Measurements from ENCODE around the gene SND1.
"Not testable (repeated sequence)": the region's sequence is repeated elsewhere in the genome, so short reads cannot be mapped to it uniquely, and the experiment has no call there.

SND1 gene

DNA sequence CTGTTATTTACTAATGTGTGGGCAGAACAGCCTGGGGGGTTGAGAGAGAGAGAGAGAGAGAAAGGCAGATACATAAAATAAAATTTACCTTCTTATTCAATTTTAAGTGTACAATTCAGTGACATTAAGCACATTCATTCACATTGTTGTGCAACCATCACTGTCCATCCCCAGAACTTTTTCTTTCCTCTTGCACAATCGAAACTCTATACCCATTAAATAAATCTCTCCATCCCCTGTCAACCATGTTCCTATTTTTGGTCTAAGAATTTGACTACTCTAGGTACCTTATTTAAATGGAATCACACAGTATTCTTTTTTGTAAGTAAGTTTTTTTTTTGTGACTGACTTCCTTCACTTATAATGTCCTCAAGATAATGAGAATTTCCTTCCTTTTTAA lies 181.6 kb downstream of the SND1 start:
- DNase-seq (ENCODE audit: low read depth), result no peak

DNA sequence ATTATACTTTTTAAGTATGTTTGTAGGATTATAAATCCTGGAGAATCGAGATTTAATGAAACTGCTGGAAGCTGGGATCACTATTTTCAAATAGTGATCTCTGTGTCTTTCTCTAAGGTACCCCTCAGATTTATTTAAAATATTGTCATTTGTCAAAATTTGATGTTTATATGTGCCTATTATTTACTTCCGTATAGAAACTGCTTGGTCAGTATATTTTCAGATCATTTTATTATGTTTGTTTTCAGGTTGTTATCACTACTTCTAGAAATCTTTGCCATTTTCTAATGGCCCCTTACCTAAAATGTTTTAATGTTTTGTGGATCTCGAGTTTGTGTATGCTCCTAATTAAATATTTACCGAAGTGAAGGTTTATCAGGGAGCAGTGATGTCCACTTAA lies 183.7 kb downstream of the SND1 start:
- no peak for DNase-seq (ENCODE audit: low read depth)

DNA sequence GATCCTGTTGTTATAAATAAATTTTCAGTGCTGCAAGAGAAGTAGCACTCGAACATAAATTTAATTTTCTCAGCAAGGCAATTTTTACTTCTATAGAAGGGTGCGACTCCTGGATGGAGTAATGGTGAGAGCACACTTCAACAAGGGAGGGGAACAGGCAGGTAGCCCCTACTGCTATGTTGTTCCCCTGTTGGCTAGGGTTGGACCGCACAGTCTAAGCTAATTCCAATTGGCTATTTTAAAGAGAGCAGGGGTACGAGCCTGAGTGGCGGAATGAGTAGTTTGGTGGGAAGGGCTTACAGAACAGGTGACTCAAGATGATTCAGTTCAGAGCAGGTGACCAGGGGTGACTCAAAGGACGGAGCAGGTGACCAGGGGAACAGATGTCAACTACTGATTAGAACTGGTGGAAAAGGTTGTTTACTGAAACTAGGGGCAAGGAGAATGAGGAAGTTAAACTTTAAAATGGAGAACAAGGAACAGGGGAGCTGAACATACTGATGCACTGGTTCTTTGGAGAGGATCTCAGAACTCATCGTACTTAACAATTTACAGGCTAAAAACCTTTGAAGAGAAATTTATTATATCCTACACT lies 185.9 kb downstream of the SND1 start:
- DNase-seq (ENCODE audit: low read depth), result not testable (repeated sequence)

DNA sequence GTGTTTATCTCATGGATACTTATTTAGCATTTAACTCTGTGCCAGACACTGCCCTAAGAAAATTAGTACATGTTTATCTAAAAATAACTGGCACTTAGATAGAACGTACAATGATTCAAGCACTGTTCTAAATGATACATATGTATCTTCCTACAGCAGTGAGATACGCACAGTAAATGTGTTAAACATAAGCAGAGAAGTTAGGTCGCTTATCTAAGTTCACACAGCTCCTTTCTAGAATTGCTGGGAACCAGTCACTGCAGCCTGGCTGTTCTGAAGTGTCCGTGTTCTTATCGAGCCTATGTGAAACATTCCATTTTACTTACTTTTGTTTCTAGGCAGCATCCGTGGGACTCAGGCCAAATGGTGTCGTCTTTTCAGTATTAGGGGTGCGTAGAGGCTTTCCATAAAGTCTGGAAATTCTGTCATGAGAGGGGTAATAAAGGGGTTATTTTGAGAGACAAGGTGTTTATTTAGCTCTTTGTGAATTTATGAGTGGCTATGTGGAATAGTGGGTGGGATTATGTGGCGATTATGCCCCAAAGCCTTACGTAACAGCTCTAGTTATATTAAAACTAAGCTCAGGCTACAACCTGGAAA lies 186.9 kb downstream of the SND1 start:
- DNase-seq (ENCODE audit: low read depth), result no peak

DNA sequence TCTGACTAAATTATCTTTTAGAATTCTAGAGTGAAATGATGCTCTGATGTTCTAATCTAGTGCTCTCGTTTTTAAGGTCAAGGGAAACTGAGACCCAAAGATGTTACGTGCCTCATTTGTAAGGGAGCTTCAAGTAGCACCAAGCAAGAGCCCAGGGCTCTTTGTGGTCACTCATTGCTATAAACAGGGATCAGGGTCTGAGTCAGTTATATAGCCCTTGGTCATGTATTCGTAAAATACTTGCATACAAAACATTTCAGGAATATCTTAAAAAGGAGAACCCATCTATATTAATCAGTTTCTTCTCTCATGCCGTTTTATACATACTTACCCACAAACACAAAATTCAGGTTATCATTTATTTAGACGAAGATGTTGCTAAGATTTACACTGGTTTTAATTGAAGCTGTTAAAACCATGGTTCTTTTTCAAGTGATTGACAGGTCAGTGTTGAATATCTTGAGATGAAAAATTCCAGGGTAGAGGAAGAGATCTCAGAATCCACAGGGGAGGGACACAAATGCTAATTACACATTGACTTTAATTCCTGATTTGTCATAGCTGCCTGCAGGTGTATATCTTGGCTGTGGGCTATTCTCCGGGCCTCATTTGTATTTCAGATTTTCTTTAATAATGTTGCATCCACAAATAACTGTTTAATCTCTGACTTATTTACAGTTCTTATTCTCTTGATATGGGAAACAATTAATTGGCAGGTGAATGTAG lies 188.4 kb downstream of the SND1 start:
- DNase-seq (ENCODE audit: low read depth), result no peak

DNA sequence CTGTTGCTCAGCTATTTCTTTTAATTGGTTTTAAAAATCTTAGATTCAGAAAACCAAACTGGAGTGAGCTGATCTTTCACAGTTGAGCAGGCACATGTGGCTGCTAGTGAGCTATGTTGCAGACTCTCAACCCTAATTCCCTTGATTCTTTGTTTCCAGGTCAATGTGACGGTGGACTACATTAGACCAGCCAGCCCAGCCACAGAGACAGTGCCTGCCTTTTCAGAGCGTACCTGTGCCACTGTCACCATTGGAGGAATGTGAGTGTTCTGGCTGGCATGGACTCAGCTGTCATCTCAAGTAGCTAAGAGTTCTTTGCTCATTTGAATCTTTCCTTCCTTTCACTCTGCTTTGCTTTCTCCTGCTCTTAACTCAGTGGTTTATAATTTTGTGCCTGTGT lies 192.2 kb downstream of the SND1 start:
- no peak for DNase-seq (ENCODE audit: low read depth)

DNA sequence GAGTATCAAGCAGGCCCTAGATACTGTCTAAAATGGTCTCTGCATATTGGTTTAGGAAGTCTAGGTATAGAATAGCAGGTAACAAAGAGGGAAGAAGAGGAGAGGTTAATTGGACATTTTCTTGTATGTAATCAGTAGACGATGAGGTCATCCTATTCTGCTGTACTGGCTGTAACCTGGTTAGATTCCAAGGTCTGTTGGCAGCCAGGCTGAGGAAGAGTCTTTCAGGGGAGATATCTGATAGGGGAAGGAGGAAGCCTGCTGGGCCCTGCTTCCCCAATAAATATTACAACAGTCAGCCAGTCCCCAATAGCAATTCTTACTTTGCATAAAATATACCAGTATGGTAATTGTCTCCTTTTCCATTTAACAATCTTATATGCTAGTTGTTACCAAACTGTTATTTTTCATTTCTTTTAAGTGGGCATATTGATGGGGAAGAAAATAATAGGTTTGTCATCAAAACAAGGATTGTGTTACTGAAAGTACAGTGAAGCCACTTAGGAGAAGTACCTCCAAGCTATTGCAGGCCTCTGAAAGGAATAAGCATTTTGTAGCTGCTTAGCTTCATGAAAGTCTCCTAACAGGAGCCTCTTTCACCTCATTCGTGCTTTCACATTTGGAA lies 192.8 kb downstream of the SND1 start:
- DNase-seq (ENCODE audit: low read depth), result no peak

DNA sequence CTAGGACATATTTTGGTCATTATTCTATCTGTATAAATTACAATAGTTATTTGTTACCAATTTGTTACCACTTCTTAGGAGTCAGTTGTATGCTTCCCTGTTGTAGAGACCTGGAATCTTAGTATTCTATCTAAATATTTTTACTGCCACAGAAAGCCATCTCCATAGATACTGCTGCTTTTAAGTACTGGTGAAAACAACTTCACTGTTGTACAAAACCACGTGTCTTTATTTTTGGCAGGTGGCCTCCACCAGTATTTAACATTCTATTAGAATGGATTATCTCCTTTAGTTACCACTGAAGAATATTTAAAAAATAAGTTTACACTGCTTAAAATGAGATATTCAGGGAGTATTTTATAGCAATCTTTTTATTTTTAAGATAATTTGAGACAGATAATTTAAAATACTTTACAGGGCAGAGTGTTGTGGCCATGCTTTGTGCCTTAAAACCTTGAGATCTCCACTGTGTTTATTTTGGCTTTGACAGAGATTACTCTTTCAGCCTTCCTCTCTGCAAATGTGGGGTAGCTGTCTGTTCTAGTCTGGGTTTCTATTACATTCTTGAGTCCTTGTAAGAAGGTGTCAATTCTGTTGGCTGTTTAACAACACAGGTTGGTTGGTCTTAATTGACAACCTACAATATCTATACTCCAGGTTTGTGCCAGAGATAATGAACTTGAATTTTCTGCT lies 193.7 kb downstream of the SND1 start:
- no peak for DNase-seq (ENCODE audit: low read depth)

DNA sequence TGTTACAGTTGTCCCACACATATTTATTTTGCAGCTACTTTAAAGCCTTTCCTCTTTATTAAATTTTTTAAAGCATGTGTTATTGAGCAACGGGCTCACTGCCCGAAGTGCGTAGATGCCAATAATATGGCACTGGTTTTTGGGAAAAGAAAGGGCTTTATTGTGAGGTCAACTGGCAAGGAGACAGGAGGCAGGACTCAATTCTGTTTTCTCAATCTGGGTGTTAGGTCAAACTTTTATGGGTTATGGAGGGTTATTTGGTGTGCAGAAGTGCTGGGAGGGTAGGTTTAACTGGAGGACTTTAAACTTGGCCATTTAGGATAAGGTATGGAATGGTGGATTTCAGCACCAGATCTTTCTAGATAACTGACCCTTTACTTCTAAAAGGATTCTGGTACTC lies 195.6 kb downstream of the SND1 start:
- DNase-seq (ENCODE audit: low read depth), result no peak

DNA sequence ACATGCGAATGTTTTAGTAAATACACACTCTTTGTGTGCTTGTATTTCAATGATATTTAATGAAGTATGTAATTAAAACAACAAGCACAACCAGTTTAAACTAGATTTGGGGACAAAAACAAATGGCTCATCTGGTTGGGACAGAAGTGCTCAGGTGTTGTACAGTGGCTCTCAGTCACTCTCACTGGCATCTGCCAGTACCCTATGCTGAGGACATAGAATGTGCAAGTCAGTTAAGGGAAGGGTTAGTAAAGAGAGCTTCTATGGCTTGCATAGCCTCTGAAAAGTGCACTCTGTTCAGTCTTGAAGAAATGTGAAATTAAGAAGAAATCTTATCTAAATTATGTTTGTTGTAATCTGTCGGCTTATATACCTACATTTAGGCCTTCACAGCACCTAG lies 196.2 kb downstream of the SND1 start:
- no peak for DNase-seq (ENCODE audit: low read depth)

DNA sequence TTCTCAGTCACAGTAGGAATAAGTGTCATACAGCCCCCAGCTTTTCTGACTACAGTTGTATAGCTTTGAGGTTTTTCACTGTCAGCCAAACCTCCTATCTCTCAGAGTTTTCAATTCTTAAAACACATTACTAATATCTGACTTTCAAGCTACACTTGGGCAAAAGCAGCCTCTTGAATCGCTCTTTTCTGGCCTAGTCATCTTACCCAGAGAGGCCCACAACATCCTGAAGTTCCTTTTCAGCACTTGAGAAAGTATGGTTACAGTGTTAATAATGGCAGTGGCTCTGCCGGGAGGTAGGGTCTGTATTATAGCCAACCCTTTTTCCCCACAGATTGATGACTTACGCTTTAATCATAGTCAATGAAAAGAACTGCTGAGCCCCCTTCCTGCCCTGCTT lies 198.2 kb downstream of the SND1 start:
- no peak for DNase-seq (ENCODE audit: low read depth)

DNA sequence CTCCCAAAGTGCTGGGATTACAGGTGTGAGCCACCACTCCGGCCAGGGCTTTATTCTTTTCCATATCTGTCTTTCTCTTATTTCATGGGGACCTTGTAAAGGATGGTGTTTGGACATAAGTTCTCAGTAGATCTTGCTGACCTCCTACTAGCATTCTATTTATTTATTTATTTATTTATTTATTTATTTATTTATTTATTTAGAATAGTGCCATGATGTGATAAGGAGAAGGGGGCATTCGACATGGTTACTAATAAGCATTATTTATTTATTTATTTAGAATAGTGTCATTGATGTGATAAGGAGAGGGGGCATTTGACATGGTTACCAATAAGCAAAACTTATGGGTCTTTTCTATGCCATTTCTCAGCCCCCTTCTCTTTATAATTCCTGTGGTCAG lies 202.4 kb downstream of the SND1 start:
- DNase-seq (ENCODE audit: low read depth), result no peak

DNA sequence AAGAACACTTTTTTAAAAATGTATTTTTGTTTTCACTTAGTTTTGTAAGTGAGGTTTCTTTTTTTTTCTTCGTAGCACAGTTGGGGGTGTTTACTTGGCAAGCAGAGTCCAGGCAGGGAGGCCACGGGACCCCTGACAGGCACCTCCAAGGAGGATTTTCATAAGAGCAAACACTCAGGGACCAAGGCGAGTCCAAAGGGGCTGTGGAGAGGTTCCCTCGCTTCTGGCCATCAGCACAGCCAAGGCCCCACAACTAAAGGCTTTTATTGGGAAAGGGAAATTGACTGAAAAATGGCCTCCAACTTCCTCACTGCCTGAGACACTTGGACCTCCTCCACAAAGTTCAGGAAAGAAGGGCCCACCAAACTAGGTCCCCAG lies 205.5 kb downstream of the SND1 start:
- DNase-seq (ENCODE audit: low read depth), result no peak

DNA sequence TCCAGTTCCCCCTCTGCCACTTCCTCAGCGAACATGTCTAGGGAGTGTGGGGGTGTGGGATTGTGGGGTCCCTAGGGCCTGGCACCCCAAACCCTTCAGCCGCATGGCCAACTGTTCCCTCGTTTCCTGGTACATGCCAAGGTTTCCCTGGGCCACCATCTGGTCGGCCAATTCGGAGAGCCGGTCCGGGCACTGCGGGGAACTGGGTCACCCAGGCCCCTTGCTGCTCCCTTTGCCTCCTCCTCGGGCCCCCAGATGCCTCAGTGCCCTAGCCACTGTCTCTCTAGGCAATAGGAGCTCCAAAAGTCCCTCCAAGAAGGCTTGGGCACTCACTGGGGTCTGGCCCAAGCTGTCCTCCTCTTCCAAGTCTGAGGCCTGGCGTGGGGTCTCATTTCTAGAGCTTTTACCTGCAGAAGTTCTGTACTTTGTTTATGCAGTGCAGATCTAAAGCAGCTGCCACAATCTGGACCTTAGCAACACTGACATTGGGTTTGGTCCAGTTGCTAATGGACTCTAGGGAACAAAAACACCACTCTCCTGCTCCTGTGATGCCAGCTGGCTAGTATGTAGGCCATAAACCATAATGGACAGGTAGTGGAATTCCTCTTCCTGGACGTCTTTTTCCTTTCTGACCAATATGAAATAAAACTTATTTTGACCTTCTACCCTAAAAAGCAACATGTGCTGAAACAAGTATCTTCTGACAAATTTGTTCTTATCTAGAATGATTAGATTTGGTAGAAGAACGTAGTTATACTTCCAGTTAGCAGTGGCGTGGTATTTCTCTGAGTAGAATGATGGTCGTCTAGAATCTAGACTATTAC lies 206.3 kb downstream of the SND1 start:
- DNase-seq (ENCODE audit: low read depth), result no peak

DNA sequence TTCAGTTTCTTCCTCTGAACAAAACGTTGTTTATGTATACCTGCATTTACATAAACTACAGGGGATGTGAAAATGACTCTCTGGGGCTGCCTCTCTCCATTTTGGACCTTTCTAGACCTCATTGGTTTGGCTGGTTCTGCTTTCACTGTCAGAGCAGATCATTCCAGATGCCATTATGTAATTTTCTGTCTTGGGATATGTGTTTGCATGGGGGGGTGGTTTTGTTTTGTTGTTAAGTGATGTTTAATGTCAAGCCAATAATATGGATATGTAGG lies 206.9 kb downstream of the SND1 start:
- DNase-seq (ENCODE audit: low read depth), result no peak

DNA sequence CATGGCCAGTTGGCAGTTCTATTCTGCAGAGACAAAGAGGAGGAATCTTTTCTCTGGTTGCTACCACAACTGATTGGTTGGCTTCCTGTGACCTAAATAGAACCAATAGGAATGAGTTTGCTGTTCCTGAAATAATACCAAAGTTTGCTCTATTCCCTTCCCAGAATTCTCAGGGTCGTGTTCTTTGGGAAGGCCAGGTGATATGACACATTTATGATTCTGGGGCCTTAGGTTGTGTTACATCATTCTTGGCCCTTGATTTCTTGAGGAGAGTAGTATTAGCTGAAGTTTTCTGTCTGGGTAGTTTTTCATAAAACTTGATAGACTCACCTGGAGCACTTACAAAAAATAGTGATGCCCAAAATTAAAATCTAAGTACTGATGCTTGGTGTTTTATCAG lies 207.3 kb downstream of the SND1 start:
- no peak for DNase-seq (ENCODE audit: low read depth)

DNA sequence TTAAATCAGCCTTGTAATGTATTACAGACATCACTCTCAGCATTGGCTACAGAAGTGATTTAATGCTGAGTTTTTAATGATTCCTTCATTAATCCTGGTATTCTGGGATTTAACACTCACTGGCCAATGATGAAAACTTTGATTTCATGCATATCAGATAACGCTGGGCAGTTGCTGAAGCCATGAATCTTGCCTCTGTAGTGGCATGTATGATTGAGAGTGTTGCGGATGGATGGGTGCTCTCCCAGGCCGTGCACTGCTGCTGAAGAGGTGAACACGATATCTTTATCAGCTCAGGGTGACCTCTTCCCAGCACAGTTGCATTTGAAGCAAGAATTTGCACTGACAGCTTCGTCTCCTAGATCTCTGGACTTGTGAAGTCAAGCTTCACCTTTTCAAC lies 210.5 kb downstream of the SND1 start:
- DNase-seq (ENCODE audit: low read depth), result no peak

DNA sequence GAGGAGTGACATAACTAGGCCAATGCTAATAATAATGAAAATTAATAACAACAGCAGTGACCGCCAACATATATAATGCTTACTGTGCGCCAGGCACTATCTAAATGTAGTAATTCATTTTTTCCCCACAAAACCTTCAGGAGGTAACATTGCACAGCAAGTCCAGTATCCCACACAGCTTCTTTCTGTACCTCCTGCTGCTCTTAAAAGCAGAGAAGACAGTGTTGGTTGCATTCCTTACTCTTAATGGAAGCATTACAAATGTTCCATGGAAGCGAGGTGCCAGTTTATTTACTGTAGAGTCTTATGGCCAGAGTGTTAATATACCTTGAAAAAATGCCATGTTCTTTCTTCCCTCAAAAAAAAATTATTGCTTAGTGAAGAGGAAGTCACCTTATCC lies 211.1 kb downstream of the SND1 start:
- DNase-seq (ENCODE audit: low read depth), result no peak

DNA sequence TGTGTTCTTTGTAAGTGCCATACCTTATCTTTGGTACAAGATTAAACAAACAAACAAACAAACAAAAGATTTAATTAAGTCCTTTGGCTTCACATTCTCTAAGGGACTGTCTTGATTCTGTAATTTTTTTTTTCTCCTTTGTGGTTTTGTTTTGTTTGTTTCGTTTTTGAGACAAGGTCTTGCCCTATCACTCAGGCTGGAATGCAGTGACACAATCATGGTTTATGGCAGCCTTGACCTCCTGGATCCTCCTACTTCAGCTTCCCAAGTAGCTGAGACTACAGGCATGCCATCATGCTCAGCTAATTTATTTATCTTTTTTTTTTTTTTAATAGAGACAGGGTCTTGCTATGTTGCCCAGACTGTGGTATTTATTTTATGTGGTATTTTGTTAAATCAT lies 213.5 kb downstream of the SND1 start:
- no peak for DNase-seq (ENCODE audit: low read depth)

DNA sequence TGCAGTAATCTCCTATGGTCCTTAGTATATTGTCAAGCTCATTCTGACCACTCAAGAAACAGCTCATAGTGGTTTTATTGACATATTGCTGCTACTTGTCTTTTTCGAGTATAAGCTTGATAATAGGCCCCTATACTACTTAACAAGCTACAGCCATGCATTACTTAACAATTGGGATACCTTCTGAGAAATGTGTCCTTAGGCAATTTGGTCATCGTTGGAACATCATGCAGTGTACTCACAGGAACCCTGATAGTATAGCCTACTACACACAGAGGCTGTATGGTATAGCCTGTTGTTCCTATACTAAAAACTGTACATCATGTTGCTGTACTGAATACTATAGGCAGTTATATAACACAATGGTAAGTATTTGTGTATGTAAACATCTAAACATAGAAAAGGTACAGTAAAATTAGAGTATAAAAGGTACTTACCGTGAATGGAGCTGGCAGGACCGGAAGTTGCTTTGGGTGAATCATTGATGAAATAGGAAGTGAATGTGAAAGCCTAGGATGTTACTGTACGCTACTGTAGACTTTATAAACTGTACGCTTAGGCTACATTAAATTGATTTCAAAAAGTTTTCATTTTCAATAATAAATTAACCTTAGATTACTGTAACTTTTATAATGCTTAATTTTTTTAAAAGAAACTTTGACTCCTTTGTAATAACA lies 218.4 kb downstream of the SND1 start:
- DNase-seq (ENCODE audit: low read depth), result no peak

DNA sequence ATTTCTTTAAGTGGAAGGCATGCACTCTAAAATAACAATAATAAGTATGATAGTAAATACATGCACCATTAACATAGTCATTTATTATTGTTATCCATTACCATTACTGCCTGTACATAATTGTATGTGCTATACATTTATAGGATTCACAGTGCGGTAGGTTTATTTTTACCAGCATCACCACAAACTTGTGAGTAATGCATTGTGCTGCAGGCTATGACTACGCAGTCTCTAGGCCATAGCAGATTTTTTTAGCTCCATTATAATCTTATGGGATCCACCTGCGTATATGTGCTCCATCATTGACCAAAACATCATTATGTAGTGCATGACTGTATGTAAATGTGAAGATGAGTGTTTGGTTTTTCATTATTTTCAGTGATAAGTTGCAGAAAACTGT lies 219.2 kb downstream of the SND1 start:
- no peak for DNase-seq (ENCODE audit: low read depth)

DNA sequence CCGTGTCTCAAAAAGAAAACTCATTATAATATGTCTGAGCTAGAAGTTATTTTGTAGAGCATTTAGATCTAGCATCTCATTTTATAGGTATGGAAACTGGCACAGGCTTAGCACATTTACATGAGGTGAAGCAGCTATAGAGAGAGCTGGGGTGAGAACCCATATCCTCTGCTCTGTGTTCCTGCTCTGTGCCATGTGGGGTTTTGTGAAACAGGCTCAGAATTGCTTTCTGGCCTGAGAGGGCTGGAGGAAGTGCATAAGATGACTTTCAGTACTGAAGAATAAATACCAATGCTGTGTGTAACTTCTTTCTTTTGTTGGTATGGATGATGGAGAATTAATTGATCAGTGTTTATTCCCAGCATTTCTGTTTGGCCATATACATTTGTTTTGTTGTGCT lies 220.1 kb downstream of the SND1 start:
- no peak for DNase-seq (ENCODE audit: low read depth)
